H9 (cell line): ENCODE data around the gene OAS2. TPM values are rescaled to one million over a fixed set of nuclear protein-coding genes. Genes with fewer than 3 reads are reported as not detected.

Experiments
- DNase-seq: peaks from one replicate; pipeline ENCODE4 v3.0.0-alpha.2; 2017
- H2AFZ ChIP-seq: one replicate; pipeline ENCODE4 v1.6.1; 2013; ENCODE audit warnings: mild to moderate bottlenecking, low read length, control low read depth, moderate library complexity
- H2AK5ac ChIP-seq: 2 replicates; pipeline ENCODE4 v1.6.1; 2013; ENCODE audit warnings: low read length, control low read depth, mixed read lengths; ENCODE audit not compliant: insufficient read length
- H2BK120ac ChIP-seq: one replicate; pipeline ENCODE4 v1.6.1; 2013; ENCODE audit warnings: low read depth, mild to moderate bottlenecking, low read length, control low read depth, inconsistent platforms; ENCODE audit not compliant: poor library complexity, severe bottlenecking
- H2BK12ac ChIP-seq: 2 replicates; pipeline ENCODE4 v1.6.1; 2013; ENCODE audit warnings: low read length, control low read depth, mixed read lengths, low read depth; ENCODE audit not compliant: insufficient read length
- H2BK15ac ChIP-seq: 2 replicates; pipeline ENCODE4 v1.6.1; 2013; ENCODE audit warnings: low read depth, low read length, control low read depth
- H2BK20ac ChIP-seq: one replicate; pipeline ENCODE4 v1.6.1; 2013; ENCODE audit warnings: low read depth, mild to moderate bottlenecking, low read length, control low read depth, inconsistent platforms; ENCODE audit not compliant: poor library complexity, severe bottlenecking
- H2BK5ac ChIP-seq: 2 replicates; pipeline ENCODE4 v1.6.1; 2013; ENCODE audit warnings: low read length, control low read depth, mixed read lengths; ENCODE audit not compliant: insufficient read length
- H3K14ac ChIP-seq: 2 replicates; pipeline ENCODE4 v1.6.1; 2013; ENCODE audit warnings: low read length, control low read depth; ENCODE audit not compliant: insufficient read depth
- H3K18ac ChIP-seq: 2 replicates; pipeline ENCODE4 v1.6.1; 2013; ENCODE audit warnings: low read depth, mild to moderate bottlenecking, mixed read lengths, low read length, control low read depth; ENCODE audit not compliant: insufficient read length
- H3K23ac ChIP-seq: 2 replicates; pipeline ENCODE4 v1.6.1; 2013; ENCODE audit warnings: low read length, control low read depth, mixed read lengths, low read depth; ENCODE audit not compliant: insufficient read length
- H3K23me2 ChIP-seq: 2 replicates; pipeline ENCODE4 v1.6.1; 2013; ENCODE audit warnings: low read depth, mild to moderate bottlenecking, mixed read lengths, low read length, control low read depth; ENCODE audit not compliant: insufficient read length, poor library complexity, severe bottlenecking
- H3K27ac ChIP-seq: 2 replicates; pipeline ENCODE4 v1.5.1; 2013; ENCODE audit warnings: low read length, control low read depth, mixed read lengths, low read depth; ENCODE audit not compliant: insufficient read length
- H3K27me3 ChIP-seq: 2 replicates; pipeline ENCODE4 v1.6.1; 2013; ENCODE audit warnings: low read length, control low read depth, inconsistent platforms; ENCODE audit not compliant: insufficient read depth
- H3K4ac ChIP-seq: 2 replicates; pipeline ENCODE4 v1.6.1; 2013; ENCODE audit warnings: low read depth, mild to moderate bottlenecking, control low read depth, inconsistent platforms, low read length, moderate library complexity
- H3K4me1 ChIP-seq: 2 replicates; pipeline ENCODE4 v1.6.1; 2013; ENCODE audit warnings: low read length, control low read depth, inconsistent platforms; ENCODE audit not compliant: insufficient read depth
- H3K4me2 ChIP-seq: 2 replicates; pipeline ENCODE4 v1.6.1; 2013; ENCODE audit warnings: low read length, control low read depth, mixed read lengths; ENCODE audit not compliant: insufficient read length, insufficient read depth
- H3K56ac ChIP-seq: 2 replicates; pipeline ENCODE4 v1.6.1; 2013; ENCODE audit warnings: low read depth, mild to moderate bottlenecking, mixed read lengths, low read length, control low read depth; ENCODE audit not compliant: insufficient read length
- H3K79me1 ChIP-seq: 2 replicates; pipeline ENCODE4 v1.6.1; 2013; ENCODE audit warnings: low read depth, mild to moderate bottlenecking, moderate library complexity, low read length, control low read depth, inconsistent platforms; ENCODE audit not compliant: insufficient read depth, poor library complexity, severe bottlenecking
- H3K79me2 ChIP-seq: 2 replicates; pipeline ENCODE4 v1.6.1; 2013; ENCODE audit warnings: low read length, control low read depth, inconsistent platforms; ENCODE audit not compliant: insufficient read depth
- H3K9ac ChIP-seq: 2 replicates; pipeline ENCODE4 v1.6.1; 2013; ENCODE audit warnings: low read length, control low read depth, mixed read lengths; ENCODE audit not compliant: insufficient read length; ENCODE audit errors: extremely low read depth
- H3K9me3 ChIP-seq: one replicate; pipeline ENCODE4 v1.6.1; 2013; ENCODE audit warnings: low read depth, low read length, inconsistent platforms; ENCODE audit not compliant: control insufficient read depth
- H3T11ph ChIP-seq: one replicate; pipeline ENCODE4 v1.6.1; 2013; ENCODE audit warnings: mild to moderate bottlenecking, low read length, control low read depth, inconsistent platforms
- H4K20me1 ChIP-seq: one replicate; pipeline ENCODE4 v1.6.1; 2013; ENCODE audit not compliant: control insufficient read depth, insufficient read length, insufficient read depth
- H4K5ac ChIP-seq: 2 replicates; pipeline ENCODE4 v1.6.1; 2013; ENCODE audit warnings: low read depth, mild to moderate bottlenecking, mixed read lengths, low read length, control low read depth; ENCODE audit not compliant: insufficient read length
- H4K8ac ChIP-seq: replicated peaks from 2 replicates; pipeline ENCODE4 v1.6.1; 2013; ENCODE audit warnings: low read length, control low read depth, mixed read lengths, low read depth; ENCODE audit not compliant: insufficient read length
- H4K91ac ChIP-seq: 2 replicates; pipeline ENCODE4 v1.6.1; 2013; ENCODE audit warnings: low read depth, mild to moderate bottlenecking, moderate library complexity, mixed read lengths, low read length, control low read depth; ENCODE audit not compliant: insufficient read length
- H3K27ac Mint-ChIP-seq, 3 experiments: 2 replicates in 2 of 3; 3 replicates in 1 of 3; pipeline ENCODE4 v1.8.0; 2020 to 2021; ENCODE audit warnings: mixed read lengths in 3 of 3, mild to moderate bottlenecking in 1 of 3, moderate library complexity in 1 of 3
- H3K27me3 Mint-ChIP-seq: 2 replicates; pipeline ENCODE4 v1.8.0; 2021; ENCODE audit warnings: low read depth, mild to moderate bottlenecking, moderate library complexity, mixed read lengths
- H3K36me3 Mint-ChIP-seq, 3 experiments: 2 replicates in 2 of 3; 3 replicates in 1 of 3; pipeline ENCODE4 v1.8.0; 2020 to 2021; ENCODE audit warnings: low read depth in 3 of 3, mixed read lengths in 3 of 3; ENCODE audit not compliant: insufficient read depth in 1 of 3
- H3K4me1 Mint-ChIP-seq, 2 experiments: 2 replicates each; pipeline ENCODE4 v1.8.0; 2020; ENCODE audit warnings: mixed read lengths in 2 of 2
- H3K4me3 Mint-ChIP-seq, 2 experiments: 2 replicates in 1 of 2; 3 replicates in 1 of 2; pipeline ENCODE4 v1.8.0; 2020 to 2021; ENCODE audit warnings: mild to moderate bottlenecking in 2 of 2, mixed read lengths in 2 of 2, moderate library complexity in 1 of 2
- H3K9me3 Mint-ChIP-seq, 2 experiments: 2 replicates in 1 of 2; 3 replicates in 1 of 2; pipeline ENCODE4 v1.8.0; 2020; ENCODE audit warnings: mild to moderate bottlenecking in 2 of 2, mixed read lengths in 2 of 2, moderate library complexity in 1 of 2
- WGBS: extraction: QIAGEN DNeasy Blood & Tissue Kit; methylation state at CpG from one replicate; pipeline ENCODE4 v1.1.7; 2013; ENCODE audit warnings: missing lambda C conversion rate, low lambda C conversion rate, mixed read lengths; ENCODE audit not compliant: insufficient read length; ENCODE audit errors: extremely low coverage; 5-methylcytosine and 5-hydroxymethylcytosine counted together
- total RNA-seq: library from RNA; stranded (reverse); gene quantifications from 2 replicates; pipeline ENCODE4 v1.2.1, GENCODE V29; 2021
- TF ChIP-seq, protein P1 (sequence below): fragments of 200-600 bp; sonication (generic); conservative IDR thresholded peaks from 3 replicates; pipeline ENCODE4 v1.8.0; 2021; ENCODE audit warnings: antibody characterized with exemption, mild to moderate bottlenecking

The OAS2 gene
- total RNA-seq, 1 experiment from 2014 or later = not detected

DNA sequence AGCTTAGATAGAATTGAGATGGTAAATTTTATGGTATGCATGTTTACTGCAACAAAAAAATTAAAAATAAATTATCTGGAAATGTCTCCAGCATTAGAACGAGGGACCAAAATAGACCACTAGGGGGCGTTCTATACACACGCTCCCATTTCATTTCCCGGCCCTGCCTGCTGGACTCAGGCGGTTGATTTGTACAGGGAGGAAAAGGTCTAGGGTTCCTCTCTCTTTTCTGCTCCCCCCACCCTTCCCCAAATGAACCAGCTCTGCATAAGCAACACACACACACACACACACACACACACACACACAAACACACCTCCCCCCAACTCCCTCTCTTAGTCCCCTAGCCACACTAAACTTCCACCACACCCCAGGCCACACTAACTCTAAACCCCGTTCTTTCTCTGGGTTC lies 70.4 kb downstream of the OAS2 start:
- Histone ChIP-seq H3K9me3 (no peaks in the 10 kb centered on the region), H2BK120ac (no peak overlapping the region), H4K91ac (no peak overlapping the region), H2AK5ac (no peak overlapping the region), H3K56ac (no peak overlapping the region), H2BK12ac (no peak overlapping the region), H2AFZ (no peak overlapping the region), H3K79me2 (no peaks in the 10 kb centered on the region), H4K20me1 (no peaks in the 10 kb centered on the region), H3K9ac (no peak overlapping the region), H3T11ph (no peak overlapping the region), H3K4ac (no peak overlapping the region), H3K23ac (no peak overlapping the region), H3K23me2 (no peaks in the 10 kb centered on the region), H4K8ac (no peak overlapping the region), H2BK5ac (no peak overlapping the region), H4K5ac (no peak overlapping the region), H2BK20ac (no peak overlapping the region), H3K27me3 (no peaks in the 10 kb centered on the region; the same call in 1 of the 2 replicates), H3K79me1 (no peaks in the 10 kb centered on the region), H3K14ac (no peak overlapping the region), H3K4me2 (no peak overlapping the region), H3K27ac (no peak overlapping the region), H3K4me1 (no peaks in the 10 kb centered on the region), H2BK15ac (no peak overlapping the region), H3K18ac (no peak overlapping the region)
- no peaks in the 10 kb centered on the region for H3K9me3 Mint-ChIP-seq
- no peak overlapping the region for H3K4me3 Mint-ChIP-seq
- DNase-seq = peak; percentile 62
- TF ChIP-seq, protein P1, sequence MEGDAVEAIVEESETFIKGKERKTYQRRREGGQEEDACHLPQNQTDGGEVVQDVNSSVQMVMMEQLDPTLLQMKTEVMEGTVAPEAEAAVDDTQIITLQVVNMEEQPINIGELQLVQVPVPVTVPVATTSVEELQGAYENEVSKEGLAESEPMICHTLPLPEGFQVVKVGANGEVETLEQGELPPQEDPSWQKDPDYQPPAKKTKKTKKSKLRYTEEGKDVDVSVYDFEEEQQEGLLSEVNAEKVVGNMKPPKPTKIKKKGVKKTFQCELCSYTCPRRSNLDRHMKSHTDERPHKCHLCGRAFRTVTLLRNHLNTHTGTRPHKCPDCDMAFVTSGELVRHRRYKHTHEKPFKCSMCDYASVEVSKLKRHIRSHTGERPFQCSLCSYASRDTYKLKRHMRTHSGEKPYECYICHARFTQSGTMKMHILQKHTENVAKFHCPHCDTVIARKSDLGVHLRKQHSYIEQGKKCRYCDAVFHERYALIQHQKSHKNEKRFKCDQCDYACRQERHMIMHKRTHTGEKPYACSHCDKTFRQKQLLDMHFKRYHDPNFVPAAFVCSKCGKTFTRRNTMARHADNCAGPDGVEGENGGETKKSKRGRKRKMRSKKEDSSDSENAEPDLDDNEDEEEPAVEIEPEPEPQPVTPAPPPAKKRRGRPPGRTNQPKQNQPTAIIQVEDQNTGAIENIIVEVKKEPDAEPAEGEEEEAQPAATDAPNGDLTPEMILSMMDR = peak; percentile 86
- no peak overlapping the region for H3K27ac Mint-ChIP-seq
- WGBS = no CpG with 5 or more reads among the region's 6 CpGs
- H3K27me3 Mint-ChIP-seq = peaks cover 59% of the 10 kb centered on the region
- peaks cover 3 to 4% of the 10 kb centered on the region in 2 experiments; a peak in 2 of 4 replicates for H3K4me1 Mint-ChIP-seq
- H3K36me3 Mint-ChIP-seq = no peaks in the 10 kb centered on the region
